ENCODE data around the gene TRPV5. TPM values are rescaled to one million over a fixed set of nuclear protein-coding genes. Genes with fewer than 3 reads are reported as not detected.

TRPV5 gene
- polyA plus RNA-seq, 10 donors = 0.05 to 0.14 (median 0.10) TPM; not detected in 6

DNA sequence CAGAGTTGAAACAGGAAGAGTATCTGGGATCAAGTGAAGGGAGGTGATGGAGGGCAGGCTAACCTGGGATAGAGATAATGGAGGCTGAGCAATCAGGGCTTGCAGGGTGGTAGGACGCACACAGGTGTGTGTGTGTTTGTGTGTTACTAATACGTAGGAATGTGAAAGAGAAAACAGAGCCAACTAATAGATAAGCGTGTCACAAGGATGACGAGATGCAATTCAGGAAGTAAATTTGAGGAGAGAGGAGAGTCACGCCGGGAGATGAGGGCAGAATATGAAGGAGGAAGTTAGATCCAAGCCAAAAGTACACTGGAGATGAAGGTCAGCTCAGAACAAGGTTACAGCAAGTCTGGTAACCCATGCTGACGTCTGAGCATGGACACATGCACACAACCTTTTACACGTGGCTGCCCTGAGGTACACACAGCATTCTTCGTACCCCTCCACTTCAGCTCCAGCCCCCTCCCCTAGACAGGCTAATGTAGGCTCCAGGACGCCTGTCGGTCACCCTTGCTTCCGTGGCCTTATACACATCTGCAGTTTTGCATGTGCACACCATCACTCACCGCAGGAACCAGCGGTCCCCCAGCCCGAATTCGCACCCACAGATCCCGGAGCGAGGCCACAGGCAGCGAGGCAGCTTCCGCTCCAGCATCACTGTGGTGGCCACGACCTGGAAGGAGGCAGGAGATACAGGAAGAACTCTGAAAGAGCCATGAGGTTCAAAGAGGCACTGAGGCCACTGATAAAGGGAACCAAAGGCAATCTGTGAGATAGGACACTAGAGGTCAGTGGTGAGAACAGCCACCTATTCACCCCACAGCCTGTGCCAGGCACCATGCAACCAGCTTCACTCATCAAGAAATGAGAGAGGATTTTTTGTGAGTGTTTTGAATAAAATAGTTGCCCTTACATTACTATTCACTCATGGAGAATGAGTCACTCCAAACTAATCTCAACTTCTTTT, 24.3 kb downstream of the TRPV5 start:
- DNase-seq = no peak

DNA sequence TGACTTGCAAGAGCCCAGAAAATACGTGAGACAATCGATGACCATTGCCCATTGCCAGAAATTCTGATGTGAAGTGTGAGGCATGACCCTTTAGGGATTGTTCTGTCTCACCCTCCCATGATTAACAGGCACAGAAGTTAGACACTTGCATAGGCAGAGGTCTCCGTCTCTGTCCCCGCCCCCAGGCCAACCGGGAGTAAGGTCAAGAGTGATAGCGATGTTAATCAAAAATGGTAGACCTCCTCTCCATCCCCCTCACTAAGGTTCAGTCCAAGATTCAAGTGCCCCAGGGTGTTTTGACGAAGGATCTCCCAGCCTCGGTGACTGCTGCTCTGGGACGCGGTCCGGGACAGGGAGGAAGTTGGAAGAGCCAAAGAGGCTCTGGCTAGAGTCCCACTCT, 25.3 kb downstream of the TRPV5 start:
- DNase-seq = no peak

DNA sequence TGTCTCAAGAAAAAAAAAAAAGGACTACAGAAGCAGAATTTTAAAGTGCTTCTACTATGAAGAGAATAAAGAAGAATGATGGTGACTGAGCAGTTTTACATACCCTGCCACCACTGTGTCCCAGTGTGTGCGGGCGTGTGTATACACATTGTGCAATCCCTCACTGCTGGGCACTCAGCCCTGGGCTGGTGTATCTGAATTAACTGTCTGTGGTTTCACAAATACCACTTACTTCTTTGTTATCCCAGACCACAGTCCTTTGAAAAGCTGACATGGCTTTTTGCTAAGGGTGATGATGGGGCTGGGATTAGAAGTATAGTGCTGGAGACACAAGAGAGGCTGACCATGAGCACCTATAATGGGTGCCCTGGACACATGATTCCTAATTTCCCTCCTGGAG, 26.9 kb downstream of the TRPV5 start:
- no peak for DNase-seq

DNA sequence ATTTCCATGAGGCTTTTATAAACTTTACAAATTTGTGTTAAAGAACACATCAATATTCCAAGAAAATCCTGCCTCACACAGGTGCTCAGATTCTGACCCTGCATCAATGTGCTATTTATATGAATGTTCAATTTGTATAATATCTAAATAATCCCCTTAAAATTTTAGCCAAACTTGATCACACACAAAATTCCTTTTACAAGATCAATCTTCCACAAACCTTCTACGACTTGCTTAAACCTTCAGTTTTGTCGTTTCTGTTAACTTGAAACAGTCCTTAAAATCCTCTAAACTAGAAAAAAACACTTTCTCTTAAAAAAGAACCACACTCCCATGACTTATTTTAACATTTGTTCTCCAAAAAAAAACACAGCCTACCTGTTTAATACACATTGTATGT, 27.8 kb downstream of the TRPV5 start:
- no peak for DNase-seq

DNA sequence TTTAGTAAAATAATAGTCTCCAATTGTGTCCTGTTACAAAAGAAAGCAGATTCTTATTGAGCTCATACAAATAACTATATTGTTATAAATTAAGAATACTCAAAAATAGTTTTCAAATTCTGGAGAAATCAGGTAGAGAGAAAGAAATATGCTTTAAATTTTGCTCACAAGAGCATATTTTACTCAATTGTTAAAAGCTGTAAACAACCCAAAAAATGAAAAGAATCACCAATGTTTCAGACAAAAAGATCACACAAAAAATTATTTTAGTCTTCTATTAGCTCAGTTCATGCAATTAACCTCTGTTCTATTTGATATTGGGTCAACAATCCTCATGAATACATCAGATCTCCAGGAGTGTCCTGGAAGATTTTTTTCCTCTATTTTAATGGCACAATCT, 29.4 kb downstream of the TRPV5 start:
- no peak for DNase-seq

DNA sequence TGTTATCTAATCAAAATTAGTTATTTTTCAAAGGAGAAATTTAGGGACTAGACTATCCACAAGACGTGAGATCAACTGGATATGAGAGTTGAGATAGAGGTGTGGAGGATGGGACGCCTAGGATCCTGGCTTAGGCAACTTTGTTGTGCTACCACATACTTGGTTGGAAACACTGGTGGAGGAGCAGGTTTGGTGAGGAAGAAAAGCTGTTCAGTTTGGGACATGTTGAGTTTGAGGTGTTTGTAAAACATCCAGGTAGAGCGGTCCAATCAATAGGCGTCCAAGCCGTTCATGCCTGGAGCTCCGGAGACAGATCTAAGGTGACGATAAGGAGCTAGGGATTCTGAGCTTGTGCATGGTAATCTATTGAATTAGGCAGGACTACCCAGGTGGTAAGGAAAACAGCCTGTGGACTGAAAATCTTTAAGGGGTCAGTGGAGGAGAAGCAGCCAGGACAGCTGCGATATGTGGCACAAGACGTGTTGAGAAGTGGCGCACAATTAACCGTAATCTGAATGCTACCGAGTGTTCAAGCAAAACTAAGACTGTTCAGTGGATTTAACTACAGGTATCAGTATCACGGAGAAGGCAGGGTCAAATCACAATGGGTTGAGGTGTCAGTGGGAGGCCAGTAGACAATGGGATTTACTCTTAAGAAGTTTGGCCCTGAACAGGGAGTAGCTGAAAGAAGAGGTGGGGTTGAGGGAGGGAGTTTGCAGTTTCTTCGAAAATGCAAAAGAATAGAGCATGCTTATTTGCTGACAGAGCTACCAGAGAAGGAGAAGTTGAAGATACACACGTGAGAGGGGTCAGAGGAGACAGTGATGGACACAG, 31.9 kb downstream of the TRPV5 start:
- DNase-seq = no peak

DNA sequence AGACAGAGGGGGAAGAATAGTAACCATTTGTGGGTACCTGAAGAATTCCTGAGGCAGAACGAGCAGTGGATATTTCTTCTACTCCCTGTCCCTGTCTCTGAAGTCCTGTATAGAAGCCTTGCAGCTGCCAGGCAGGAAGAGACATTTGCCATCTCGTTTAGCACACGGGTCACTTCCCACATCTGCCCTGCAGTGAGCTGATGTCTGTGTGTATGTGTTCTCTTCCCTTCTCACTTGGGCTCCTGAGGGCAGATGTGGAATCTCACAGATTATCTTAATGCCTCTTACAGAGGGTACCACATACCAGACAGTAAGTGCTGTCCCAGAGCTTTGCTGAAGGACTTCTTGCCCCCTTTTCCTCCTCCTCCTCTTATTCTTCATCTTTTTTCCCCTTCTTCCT, 33.9 kb downstream of the TRPV5 start:
- DNase-seq = no peak

DNA sequence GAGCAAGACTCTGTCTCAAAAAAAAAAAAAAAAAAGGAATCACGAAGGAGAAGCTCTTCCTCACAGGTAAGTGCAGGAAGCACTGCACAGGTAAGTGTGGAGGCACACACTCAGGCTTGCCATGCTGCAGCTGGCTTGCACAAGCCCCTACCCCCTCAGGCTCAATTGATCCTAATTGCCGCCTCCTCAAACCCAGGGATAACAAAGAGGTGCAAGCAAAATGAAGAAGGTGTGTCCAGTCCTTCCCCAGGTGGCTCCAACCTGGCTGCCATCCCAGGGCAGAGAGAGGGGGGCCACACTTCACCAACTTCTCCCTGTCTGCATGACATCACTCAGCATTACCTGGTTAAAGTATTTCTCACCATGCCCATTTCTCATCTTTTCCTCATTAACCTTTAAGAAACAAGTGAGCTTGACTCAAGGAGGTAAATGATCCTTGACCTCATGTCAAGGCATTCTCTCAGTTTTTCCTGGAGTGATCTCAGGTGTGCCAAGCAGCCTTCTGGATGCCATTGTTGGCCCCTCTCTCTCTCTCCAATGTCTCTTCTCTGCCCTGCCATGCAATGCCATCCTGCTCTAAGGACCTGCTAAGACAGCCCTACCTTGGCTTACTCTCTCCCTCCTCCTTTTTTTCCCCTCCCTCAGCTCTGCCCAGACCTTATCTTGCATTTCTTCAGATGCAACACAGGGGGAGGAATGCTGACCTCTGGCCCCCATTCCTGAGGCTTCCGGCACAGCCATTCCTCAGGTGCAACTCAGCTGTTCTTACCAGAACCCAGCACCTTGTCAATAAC, 35.0 kb downstream of the TRPV5 start:
- no peak for DNase-seq

DNA sequence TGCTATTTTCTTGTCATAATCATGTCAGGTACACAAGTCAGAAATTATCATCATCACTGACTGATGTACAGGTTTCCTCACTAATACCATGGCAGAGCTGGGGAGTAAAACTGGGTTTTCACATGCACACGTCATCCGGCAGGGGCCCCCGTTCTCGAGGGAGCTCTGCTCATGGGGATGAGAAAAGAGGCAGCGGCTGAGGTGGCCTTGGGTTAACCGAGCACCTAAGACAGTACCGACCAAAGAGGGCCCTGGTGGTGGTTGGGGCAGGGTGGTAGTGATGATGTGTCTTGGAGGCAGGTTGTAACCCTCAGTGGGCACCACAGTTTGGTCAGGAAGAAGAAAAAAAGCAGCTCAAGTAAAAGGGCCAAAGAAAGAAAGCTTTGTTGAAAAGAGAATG, 35.9 kb downstream of the TRPV5 start:
- no peak for DNase-seq

DNA sequence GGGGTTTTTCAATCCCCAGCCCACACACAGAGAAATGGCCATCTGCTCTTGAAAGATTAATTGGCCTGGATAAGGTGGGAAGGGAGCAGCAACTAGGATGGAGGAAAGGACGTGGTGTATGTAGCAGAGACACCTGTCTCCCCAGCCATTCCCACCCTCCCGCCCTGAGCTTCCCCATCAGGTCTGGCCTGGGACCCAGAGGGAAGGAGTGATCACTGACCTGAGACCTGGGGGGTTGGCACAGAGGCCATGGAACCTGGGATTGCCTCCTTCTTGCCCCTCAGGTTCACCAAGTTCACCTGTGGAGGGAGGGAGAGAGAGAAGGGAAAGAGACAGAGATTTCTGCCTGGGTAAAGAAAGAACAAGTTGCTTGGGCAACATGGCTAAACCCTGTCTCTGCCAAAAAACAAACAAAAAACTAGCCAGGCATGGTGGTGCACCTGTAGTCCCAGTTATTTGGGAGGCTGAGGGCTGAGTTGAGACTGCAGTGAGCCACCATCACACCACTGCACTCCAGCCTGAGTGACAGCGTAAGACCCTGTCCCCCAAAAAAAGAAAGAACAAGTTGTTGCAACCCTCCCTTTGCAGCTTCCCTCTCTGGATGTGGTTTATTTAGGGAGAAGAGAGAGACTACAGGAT, 36.7 kb downstream of the TRPV5 start:
- no peak for DNase-seq

DNA sequence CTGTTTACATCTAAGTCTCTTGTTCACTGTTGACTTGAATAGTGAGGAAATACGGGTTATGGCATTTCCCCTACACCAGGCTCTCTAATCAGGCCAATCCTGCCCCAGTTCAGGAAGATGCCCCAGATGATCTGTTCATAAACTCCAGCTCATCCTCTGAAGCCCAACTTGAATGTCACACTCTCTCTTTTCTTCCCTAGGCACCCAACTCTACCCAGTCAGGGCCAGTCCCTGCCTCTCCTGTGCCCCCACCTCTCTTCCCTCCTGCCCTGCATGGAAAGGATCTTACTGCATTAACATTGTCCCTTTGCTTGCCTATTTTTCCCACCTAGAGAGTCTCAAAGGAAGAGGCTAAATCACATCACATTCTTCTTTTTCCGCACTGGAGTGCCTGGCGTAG, 37.4 kb downstream of the TRPV5 start:
- no peak for DNase-seq

DNA sequence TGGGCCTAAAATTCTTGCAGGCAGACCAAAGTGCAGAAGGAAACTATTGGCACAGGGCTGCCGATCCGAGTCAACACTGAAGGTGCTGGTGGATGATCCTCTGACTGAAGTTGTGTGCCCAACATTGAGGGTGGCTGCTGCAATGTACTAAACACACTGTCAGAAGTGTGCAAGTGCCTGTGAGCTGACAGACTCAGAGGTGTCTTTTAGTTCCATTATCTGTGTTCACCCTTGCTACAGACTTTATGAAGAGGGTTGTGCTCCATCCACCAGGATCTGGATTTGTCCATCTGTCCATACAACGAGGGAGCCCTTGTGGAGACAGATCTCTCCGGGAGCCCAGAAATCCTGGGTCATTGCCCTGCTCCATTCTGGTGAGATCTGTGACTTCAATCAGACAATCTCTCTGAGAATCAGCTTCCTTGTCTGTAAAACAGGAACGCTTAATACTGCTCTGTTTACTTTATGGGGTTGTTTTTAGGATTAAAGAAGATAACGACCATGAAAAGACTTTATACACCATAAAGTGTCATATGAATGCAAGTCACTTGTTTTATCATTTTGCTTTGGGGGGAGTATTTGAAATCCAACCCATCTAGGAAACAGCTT, 38.5 kb downstream of the TRPV5 start:
- DNase-seq = no peak

DNA sequence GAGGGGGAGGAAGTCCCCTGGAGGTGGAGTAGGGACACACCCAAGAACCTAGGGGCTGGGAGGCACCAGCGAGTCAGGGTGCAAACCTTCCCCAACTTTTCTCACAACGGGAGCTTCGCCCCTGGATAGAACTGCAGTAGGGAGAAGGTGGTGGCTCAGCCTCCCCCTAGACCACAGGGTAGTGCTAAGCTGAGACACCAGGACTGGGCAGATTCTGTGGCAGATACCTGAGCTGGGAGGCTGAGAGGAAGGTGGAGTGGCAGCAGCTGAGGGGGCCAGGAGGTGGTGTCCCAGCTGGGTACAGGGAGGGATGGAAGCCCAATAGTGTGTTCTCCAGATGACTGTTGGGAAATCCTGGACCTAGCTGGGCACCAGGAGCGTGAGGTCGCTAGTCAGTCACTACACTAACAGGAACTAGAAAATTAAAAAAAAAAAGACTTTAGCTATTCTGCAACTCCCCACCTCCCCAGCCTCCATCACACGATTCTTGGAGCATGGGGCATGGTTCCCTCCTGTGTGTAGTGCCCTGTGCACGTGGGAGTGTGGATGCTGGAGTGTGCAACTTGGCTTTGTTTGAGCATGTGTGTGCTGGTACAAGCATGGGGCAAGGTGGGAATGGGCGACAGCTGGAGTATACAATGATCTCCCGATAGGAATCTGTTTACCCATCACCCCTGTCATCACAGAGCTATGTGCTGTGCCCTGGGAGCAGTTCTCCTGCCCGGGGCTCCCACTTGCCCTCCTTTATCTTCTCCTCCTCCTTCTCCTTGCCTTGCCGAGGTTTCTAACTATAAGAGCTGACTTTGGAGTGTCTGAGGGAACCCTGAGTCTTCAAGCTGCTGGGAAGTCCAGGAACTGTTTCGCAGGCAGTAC, 39.2 kb downstream of the TRPV5 start:
- DNase-seq = no peak

DNA sequence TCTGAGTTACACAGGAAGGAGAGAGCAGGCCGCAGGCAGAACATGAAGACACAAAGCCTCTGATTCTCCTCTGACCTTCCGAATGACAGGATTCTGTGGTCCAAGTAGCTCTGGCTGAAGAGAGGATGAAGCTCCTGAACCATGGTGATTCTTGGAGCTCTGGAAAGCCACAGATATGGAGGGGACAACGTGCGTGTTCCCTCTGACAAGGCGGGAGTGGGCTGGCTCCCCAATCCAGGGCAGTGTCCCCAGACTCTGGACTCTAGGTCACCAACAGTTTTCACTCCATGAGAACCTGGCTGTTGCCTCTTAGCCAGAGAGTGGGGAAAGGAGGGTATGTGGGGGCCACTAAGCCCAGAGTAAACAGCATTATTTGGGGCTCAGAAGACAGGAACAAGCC, 40.6 kb downstream of the TRPV5 start:
- DNase-seq = no peak

DNA sequence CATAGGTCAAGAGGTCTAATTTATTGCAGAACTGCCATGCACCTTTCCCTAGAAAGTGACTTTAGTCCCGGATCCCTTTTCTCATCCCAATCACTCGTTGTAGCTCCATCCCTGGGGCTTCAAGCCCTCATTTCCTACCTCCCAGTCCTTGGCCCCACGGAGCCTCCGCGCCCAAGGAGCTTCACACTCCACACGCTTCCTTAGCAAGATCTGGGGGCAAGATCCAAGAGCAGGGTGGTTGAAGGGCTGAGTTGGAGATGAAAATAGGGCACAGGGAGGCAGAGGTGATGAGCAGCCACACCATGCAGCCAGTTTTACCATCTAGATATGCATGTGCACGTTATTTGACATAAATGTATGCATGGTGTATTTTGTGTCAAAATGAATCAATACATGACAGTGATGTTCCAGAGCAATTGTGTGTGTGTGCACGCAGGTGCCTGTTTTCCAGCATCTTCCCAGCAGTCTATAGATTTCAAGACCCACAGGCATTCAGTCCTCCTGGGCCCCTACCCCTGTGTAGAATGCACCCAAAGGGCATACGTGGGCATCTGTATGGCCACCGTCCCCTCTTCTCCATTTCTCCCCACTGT, 42.0 kb downstream of the TRPV5 start:
- no peak for DNase-seq

DNA sequence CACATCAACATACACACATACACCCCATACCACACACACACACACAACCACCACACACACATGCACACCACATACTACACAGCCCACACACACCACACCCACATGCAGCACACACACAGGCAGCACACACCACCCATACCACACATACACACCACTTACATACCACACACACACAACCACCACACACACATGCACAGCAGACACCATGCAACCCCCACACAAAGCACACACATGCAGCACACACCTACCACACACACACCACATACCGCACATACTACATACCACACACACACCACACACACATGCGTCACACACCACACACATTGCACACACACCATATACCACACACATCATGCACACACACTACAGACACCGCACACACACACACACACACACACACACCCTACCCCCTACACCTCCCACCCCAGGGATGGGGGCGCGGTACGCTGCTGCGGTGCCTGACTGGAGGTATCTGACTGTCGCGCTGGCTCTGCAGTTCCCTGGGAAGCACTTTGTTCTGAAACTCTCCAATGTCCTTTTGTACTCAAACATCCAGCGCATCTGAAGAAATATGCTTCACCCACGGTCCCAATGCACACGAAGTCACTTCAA, 42.6 kb downstream of the TRPV5 start:
- DNase-seq = no peak

DNA sequence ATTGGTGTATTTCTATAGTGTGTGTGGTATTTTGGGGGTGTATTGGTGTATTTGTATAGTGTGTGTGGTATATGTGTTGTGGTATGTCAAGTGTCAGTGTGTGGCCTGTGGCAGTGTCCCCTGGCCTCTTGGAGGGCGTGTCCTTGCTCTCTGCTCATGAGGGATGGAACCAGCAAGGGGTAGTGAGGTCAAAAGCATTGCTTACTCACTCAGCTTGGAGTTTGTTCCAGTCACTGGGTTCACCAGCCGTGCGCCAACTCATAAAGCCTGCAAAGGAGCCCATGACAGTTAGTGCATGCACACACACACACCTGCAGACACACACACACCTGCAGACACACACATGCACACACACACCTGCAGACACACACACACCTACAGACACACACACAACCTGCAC, 43.7 kb downstream of the TRPV5 start:
- no peak for DNase-seq

DNA sequence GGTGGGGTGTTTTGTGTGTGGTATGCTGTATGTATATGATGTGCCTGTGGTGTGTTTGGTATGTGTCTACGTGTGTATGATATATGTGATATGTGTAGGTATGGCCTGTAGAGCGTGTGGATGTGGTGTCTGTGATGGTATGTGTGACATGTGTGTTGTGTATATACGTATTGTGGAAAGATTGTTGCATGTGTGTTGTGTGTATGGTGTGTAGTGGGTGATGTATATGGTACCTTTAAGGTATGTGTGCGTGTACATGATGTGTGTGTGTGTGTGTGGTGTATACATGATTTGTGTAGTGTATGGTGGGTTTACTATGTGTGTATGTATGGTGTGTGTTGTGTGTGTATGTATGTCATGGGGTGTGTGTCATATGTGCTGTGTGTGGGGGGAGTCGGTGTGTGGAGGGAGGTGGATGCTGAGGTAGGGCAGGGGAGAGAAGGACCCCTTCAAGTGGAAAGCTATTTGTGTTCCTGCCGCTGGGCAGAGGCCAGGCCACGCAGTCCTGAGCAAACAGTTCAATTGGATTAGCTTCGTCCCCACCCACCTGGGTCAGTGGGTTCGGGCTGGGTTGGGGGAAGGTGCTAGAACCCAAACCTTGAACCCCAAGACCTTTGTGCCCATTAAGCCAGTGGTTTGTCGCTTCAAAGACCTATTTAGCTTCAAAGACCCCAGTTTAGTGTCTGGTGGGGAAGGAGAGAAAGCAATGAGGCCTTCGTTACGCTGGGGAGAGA, 46.1 kb downstream of the TRPV5 start:
- DNase-seq = no peak

DNA sequence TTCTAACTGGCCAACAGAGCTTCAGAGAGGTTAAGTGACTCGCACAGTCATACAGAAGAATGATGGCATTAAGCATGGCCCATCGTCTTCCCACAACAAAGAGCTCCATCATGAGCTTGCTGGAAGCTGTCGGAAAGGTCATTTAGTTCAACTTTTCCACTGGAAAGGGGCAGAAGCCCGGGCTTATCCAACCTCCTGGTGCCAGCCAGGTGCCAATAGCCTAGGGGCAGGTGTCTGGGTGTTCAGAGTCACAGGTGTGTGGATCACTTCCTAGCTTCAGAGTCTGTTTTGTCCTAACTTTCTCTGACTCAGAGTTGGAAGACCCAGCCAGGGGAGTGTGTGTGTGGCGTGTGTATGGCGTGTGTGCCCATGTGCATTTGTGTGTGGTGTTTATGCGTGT, 46.7 kb downstream of the TRPV5 start:
- no peak for DNase-seq

Data from muscle of back (tissue), 11 donors.